WI38 (cell line): ENCODE results near the gene TBC1D17.

ENCODE experiments used
- H3K4me3 ChIP-seq: 2 replicates; pipeline ENCODE4 v1.5.1; 2011; ENCODE audit warnings: low read depth, mild to moderate bottlenecking, control low read depth, low read length
- TF ChIP-seq, protein P1 (sequence below): IDR thresholded peaks from 2 replicates; pipeline ENCODE4 v1.5.1; 2012; ENCODE audit warnings: low read depth, mild to moderate bottlenecking, control low read depth, low read length

The TBC1D17 gene

DNA sequence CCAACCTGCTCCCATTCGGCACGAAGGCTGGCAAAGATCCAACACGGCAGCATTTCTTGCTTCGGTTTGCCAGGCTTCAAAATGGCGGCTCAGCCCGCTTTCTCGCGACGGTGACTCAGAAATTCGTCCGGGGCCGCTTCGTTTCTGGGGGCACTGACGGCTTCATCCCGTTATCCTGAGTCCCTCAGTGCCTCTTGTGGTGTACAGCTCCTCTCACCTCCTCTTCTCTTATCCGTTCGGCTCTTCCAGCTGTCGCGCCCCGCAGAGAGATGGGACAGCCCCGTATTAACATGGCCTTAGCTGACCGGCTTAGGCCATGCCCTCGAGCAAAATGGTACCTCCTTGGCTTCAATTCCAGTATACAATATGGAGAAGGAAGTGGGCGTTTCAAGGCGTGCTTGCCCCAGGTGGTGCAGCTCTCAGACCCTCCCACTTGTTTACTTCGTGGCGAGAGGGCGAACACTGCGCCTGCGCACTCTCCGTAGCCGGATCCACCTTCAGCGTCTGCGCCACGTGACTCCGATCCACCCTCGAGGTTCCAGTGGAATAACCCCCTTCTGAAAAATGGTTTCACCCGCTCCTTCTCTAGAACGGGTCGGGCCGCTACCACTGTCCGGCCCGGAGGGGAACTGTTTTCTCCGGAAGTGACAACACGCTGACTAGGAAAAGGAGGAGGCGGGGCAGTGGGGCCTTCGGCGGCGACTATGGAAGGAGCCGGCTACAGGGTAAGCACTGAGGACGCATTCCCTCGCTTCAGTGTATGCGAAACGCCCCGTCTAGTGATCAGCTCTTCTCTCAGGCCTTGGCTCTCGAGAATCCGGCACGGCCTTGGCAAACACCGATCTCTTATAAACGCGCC lies at the start of gene TBC1D17, which contains the start of gene AKT1S1:
TBC1D17 (plus strand) TSS at position 683 of the 859 bp plus-strand sequence; CDS start at position 705, 22 bp downstream.
AKT1S1 (minus strand) TSS at position 336 of the 859 bp plus-strand sequence. CDS start 4,060 bp downstream, outside the sequence.
- TF ChIP-seq, protein P1, sequence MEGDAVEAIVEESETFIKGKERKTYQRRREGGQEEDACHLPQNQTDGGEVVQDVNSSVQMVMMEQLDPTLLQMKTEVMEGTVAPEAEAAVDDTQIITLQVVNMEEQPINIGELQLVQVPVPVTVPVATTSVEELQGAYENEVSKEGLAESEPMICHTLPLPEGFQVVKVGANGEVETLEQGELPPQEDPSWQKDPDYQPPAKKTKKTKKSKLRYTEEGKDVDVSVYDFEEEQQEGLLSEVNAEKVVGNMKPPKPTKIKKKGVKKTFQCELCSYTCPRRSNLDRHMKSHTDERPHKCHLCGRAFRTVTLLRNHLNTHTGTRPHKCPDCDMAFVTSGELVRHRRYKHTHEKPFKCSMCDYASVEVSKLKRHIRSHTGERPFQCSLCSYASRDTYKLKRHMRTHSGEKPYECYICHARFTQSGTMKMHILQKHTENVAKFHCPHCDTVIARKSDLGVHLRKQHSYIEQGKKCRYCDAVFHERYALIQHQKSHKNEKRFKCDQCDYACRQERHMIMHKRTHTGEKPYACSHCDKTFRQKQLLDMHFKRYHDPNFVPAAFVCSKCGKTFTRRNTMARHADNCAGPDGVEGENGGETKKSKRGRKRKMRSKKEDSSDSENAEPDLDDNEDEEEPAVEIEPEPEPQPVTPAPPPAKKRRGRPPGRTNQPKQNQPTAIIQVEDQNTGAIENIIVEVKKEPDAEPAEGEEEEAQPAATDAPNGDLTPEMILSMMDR = no peak

DNA sequence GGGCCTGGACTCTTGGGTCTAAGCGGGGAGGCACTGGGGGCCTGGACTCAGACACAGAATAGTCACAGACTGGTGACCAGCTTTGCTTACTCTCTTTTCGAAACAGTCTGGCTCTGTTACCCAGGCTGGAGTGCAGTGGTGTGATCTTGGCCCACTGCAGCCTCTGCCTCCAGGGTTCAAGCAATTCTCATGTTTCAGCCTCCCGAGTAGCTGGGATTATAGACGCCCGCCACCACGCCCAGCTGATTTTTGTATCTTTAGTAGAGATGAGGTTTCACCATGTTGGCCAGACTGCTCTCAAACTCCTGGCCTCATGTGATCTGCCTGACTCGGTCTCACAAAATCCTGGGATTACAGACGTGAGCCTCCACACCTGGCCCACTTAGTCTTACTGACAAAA lies 48.3 kb upstream of the TBC1D17 start:
- TF ChIP-seq, protein P1 = no peak
- H3K4me3 ChIP-seq = no peak overlapping the region

More for the DNA sequence above, at the start of gene TBC1D17, which contains the start of gene AKT1S1:
- H3K4me3 ChIP-seq = peak within 1 kb of the TSS; percentile 89

DNA sequence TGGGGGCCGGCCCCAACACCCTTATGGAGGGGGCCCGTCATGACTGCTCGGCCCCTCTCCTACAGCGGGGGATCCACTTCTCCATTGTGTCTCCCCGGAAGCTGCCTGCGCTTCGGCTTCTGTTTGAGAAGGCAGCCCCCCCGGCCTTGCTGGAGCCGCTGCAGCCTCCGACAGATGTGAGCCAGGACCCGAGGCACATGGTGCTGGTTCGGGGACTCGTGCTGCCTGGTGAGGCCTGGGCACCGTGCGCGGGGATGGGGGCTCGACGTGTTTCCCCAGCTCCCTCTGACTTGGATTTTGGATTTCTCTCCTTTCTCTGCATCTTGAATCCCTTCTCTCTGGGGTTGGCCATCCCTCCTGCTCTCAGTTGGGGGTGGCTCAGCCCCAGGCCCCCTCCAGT lies 47.8 kb upstream of the TBC1D17 start:
- H3K4me3 ChIP-seq = no peak overlapping the region
- TF ChIP-seq, protein P1 = no peak

DNA sequence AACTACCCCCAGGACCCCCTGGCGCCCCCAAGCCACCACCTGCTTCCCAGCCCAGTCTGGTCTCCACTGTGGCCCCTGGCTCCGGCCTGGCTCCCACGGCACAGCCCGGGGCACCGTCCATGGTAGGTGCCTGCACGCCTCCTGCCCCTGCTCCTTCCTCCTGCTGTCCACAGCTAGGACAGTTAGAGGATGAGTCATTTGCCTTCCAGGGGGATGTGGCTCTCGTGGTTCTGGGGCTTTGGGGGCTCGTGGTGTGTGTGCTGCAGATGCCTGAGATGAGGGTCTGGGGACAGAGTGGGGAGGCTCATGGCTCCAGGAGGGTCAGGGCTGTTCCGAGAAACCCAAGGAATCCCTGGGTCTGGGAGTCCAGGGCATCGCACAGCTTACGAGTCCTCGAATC lies 46.7 kb upstream of the TBC1D17 start:
- TF ChIP-seq, protein P1 = no peak
- H3K4me3 ChIP-seq = no peak overlapping the region

DNA sequence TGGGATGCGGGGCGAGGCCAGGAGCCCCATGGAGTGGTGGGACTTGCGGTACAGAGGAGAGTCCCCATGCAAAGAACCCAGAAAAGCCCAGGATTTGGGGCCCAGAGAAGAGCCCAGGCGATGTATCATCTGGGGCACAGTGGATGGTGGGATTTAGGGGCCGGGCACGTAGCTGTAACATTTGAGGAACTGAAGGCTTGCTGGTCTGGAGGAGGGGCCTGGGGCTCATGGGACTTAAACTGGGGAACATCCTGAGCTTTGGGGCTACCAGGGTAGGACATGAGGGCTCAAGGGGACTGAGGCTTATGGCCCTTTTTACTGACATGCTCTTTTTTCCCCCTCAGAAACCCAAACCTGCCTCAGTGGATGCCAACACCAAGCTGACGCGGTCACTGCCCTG lies 45.9 kb upstream of the TBC1D17 start:
- TF ChIP-seq, protein P1 = no peak
- no peak overlapping the region for H3K4me3 ChIP-seq

DNA sequence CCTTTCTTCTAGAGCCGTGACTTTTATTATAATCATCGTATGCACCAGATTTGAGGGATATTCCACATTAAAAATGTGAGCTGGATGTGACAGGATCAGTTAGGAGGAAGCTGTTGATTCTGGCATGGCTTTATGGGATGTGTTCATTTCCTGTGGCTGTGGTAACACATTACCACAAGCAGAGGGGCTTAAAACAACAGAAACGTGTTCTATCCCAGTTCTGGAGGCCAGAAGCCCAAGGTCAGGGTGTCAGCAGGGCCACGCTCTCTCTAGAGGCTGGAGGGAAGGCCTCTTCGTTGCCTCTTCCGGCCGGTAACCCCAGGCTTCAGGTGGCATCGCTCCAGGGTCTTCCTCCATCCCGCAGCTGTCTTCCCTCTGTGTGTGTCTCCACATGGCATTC lies 44.9 kb upstream of the TBC1D17 start:
- TF ChIP-seq, protein P1 = no peak
- no peak overlapping the region for H3K4me3 ChIP-seq

DNA sequence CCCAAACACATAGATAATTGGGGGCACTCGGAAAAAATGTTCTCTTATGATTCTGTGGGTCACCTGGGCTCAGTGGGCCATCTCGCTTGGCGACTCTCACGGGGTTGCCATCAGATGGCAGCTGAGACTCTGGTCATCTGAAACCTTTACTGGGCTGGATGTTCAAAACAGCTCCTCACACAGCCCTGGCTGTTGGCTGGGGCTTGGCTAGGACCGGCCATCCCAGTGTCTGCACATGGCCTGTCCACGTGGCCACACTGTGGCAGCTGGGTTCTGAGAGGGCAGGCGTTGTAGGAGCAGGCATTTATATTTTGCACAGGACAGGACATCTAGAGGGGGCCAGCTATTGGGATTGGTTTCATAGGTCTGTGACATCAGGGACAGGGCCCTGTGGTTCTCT lies 43.9 kb upstream of the TBC1D17 start:
- TF ChIP-seq, protein P1 = no peak
- no peak overlapping the region for H3K4me3 ChIP-seq
